Endothelial cell of umbilical vein (primary cell): Measurements from ENCODE around the gene APBB3. TPM values are rescaled to one million over a fixed set of nuclear protein-coding genes. Genes with fewer than 3 reads are reported as not detected.
A peak's percentile ranks its signal among the peaks of the same experiment; 100 is the strongest.
"Not testable (repeated sequence)": the region's sequence is repeated elsewhere in the genome, so short reads cannot be mapped to it uniquely, and the experiment has no call there.

Experiments used
- BruUV-seq: library from RNA; stranded (reverse); fragments of 400-500 nt; replicated peaks from 2 replicates; lab custom pipeline; 2021; lab: Mats Ljungman, UMichigan
- CTCF ChIA-PET: fragments of 300-600, 350-600 bp; sonication (Branson Sonifier 250); formaldehyde crosslinking; loops from one replicate; lab custom pipeline; 2021; ENCODE audit warnings: antibody characterized with exemption, inconsistent platforms; lab: Charles Lee
- POLR2A ChIA-PET: fragments of 300-600, 350-600 bp; sonication (Branson Sonifier 250); formaldehyde crosslinking; loops from one replicate; lab custom pipeline; 2021; ENCODE audit warnings: antibody characterized with exemption, inconsistent platforms; lab: Charles Lee
- DNase-seq: peaks from one replicate; pipeline ENCODE4 v3.0.0-alpha.2; 2011; ENCODE audit warnings: low read depth, low spot score
- FAIRE-seq: peaks from 2 replicates; lab custom pipeline; 2011; peaks lifted over from hg19 to GRCh38; lab: Jason Lieb, UNC
- H2AFZ ChIP-seq: 2 replicates; pipeline ENCODE4 v1.6.0; 2012; ENCODE audit warnings: low read depth, low read length, control low read depth, inconsistent platforms
- H3K27ac ChIP-seq: 2 replicates; pipeline ENCODE4 v1.5.1; 2011; ENCODE audit warnings: low read depth, mild to moderate bottlenecking, control low read depth, low read length, moderate library complexity; ENCODE audit not compliant: insufficient read depth
- H3K27me3 ChIP-seq, 2 experiments: 2 replicates each; pipeline versions ENCODE4 v1.6.0 to v1.6.1; 2011; ENCODE audit warnings: low read length in 2 of 2, mixed read lengths in 1 of 2; ENCODE audit not compliant: control insufficient read depth in 2 of 2, insufficient read depth in 2 of 2
- H3K36me3 ChIP-seq, 2 experiments: 2 replicates in 1 of 2; 3 replicates in 1 of 2; pipeline ENCODE4 v1.5.1; 2011; ENCODE audit warnings: low read length in 2 of 2, mild to moderate bottlenecking in 1 of 2, moderate library complexity in 1 of 2; ENCODE audit not compliant: control insufficient read depth in 2 of 2, insufficient read depth in 2 of 2; ENCODE audit errors: extremely low read depth in 1 of 2
- H3K4me1 ChIP-seq: 3 replicates; pipeline ENCODE4 v1.5.1; 2011; ENCODE audit warnings: mild to moderate bottlenecking, low read length; ENCODE audit not compliant: control insufficient read depth, insufficient read depth; ENCODE audit errors: extremely low read depth
- H3K4me2 ChIP-seq: 2 replicates; pipeline ENCODE4 v1.6.1; 2011; ENCODE audit warnings: low read length, control low read depth, mixed read lengths; ENCODE audit not compliant: insufficient read depth
- H3K4me3 ChIP-seq, 3 experiments: fragments of 200-600 bp in 1 of 3; sonication (generic), shearing (Covaris generic) in 1 of 3; replicated peaks in 1 of 3; 2 replicates each; pipeline ENCODE4 v1.5.1; 2011 to 2016; ENCODE audit warnings: control low read depth in 3 of 3, low read length in 3 of 3, mild to moderate bottlenecking in 2 of 3, inconsistent platforms in 1 of 3, low read depth in 1 of 3, moderate library complexity in 1 of 3; ENCODE audit not compliant: insufficient read depth in 1 of 3
- H3K79me2 ChIP-seq: 2 replicates; pipeline ENCODE4 v1.6.0; 2012; ENCODE audit warnings: low read length, inconsistent platforms; ENCODE audit not compliant: control insufficient read depth, insufficient read depth
- H3K9ac ChIP-seq: replicated peaks from 2 replicates; pipeline ENCODE3; 2011; ENCODE audit warnings: low read length, control low read depth; ENCODE audit not compliant: insufficient read depth; ENCODE audit errors: extremely low read depth
- H3K9me1 ChIP-seq: replicated peaks from 3 replicates; pipeline ENCODE4 v1.6.0; 2011; ENCODE audit warnings: mild to moderate bottlenecking, low read length; ENCODE audit not compliant: control insufficient read depth, insufficient read depth; ENCODE audit errors: extremely low read depth
- H3K9me3 ChIP-seq: replicated peaks from 2 replicates; pipeline ENCODE4 v1.5.1; 2012; ENCODE audit warnings: low read length, inconsistent platforms; ENCODE audit not compliant: control insufficient read depth, insufficient read depth
- H4K20me1 ChIP-seq: replicated peaks from 2 replicates; pipeline ENCODE3; 2011; ENCODE audit warnings: mild to moderate bottlenecking, low read length; ENCODE audit not compliant: control insufficient read depth, insufficient read depth; ENCODE audit errors: extremely low read depth
- FOS ChIP-seq: IDR thresholded peaks from 2 replicates; pipeline ENCODE4 v1.6.1; 2011; ENCODE audit warnings: mild to moderate bottlenecking, low read length, moderate library complexity, borderline replicate concordance; ENCODE audit not compliant: insufficient read depth
- JUN ChIP-seq: IDR thresholded peaks from 2 replicates; pipeline ENCODE4 v1.6.1; 2011; ENCODE audit warnings: borderline replicate concordance, low read depth; ENCODE audit not compliant: insufficient read length, insufficient read depth
- POLR2AphosphoS5 ChIP-seq: IDR thresholded peaks from 2 replicates; pipeline ENCODE4 v1.6.1; 2012; ENCODE audit warnings: low read depth, mild to moderate bottlenecking, control low read depth, low read length, moderate library complexity; ENCODE audit not compliant: insufficient read depth
- dilution Hi-C: fragments of 300-500 bp; cut with MboI; formaldehyde crosslinking; loops from one replicate; pipeline ENCODE4 v1.15.0; 2019; ENCODE audit warnings: low sequenced_read_pairs; ENCODE audit not compliant: extremely low pct_ligation_motif_present
- intact Hi-C: fragments of 100-400 bp; cut with micrococcal nuclease; formaldehyde crosslinking; loops from one replicate; pipeline ENCODE4 v1.10.0; 2022
- polyA plus RNA-seq, 4 experiments: library from polyadenylated mRNA; depleted of rRNA in 3 of 4; stranded (reverse) in 3 of 4; unstranded in 1 of 4; fragments of >200 nt; gene quantifications; 2 replicates each; pipeline versions ENCODE4 v1.2.1 to v1.2.3, GENCODE V29; 2011 to 2012; ENCODE audit warnings: missing spikeins in 1 of 4
- total RNA-seq: library from RNA; stranded (reverse); gene quantifications from 2 replicates; pipeline ENCODE4 v1.2.3, GENCODE V29; 2021

APBB3 gene
- total and polyA plus RNA-seq, 2 donors (not counting 3 experiments of a cell fraction or from before 2014, with no cell fraction given), result 12.1 to 22.8 TPM

GRCh38 chr5:140593070-140593469 is 28.7 kb upstream of the APBB3 start:
- intact Hi-C loops, H2AFZ ChIP-seq, H3K9ac ChIP-seq, H3K9me1 ChIP-seq, H4K20me1 ChIP-seq, H3K79me2 ChIP-seq, CTCF ChIA-PET, H3K9me3 ChIP-seq, H3K36me3 ChIP-seq, H3K4me3 ChIP-seq, dilution Hi-C loops, H3K27ac ChIP-seq, POLR2A ChIA-PET, BruUV-seq, DNase-seq, H3K27me3 ChIP-seq, H3K4me2 ChIP-seq, FAIRE-seq: not testable (repeated sequence)
- H3K4me1 ChIP-seq, result peaks cover 23% of the 10 kb centered on the region

GRCh38 chr5:140591747-140592372 is 27.5 kb upstream of the APBB3 start:
- DNase-seq (peak; percentile 17), FAIRE-seq (peak; percentile 62)
- H2AFZ ChIP-seq, result peak overlapping the region; percentile 27
- TF ChIP-seq POLR2AphosphoS5 (no peak), FOS (peak; percentile 69), JUN (peak; percentile 13)
- no peaks in the 10 kb centered on the region for H4K20me1 ChIP-seq
- ChIA-PET POLR2A (no interaction called here), CTCF (no interaction called here)
- dilution Hi-C loops (no loop called here), intact Hi-C loops (no loop called here)
- H3K9me1 ChIP-seq, result no peaks in the 10 kb centered on the region
- H3K9ac ChIP-seq, result no peak overlapping the region
- H3K4me2 ChIP-seq, result no peak overlapping the region
- H3K36me3 ChIP-seq, result no peaks in the 10 kb centered on the region
- no peak overlapping the region for H3K4me3 ChIP-seq
- H3K27me3 ChIP-seq, result no peaks in the 10 kb centered on the region
- no peak overlapping the region for H3K27ac ChIP-seq
- H3K9me3 ChIP-seq, result no peaks in the 10 kb centered on the region
- no peaks in the 10 kb centered on the region for H3K79me2 ChIP-seq
- no TSS peak for BruUV-seq
- H3K4me1 ChIP-seq, result peaks cover 23% of the 10 kb centered on the region
